Tongue (tissue), 2 donors: ENCODE results near the gene SMCO1. TPM values are rescaled to one million over a fixed set of nuclear protein-coding genes. Genes with fewer than 3 reads are reported as not detected.
"Not testable (repeated sequence)": the region's sequence is repeated elsewhere in the genome, so short reads cannot be mapped to it uniquely, and the experiment has no call there.

Experiments used
- DNase-seq: peaks from one replicate; pipeline ENCODE4 v3.0.0-alpha.2; 2015
- total RNA-seq: library from RNA; depleted of rRNA; stranded (reverse); fragments of >200 nt; gene quantifications from one replicate; pipeline ENCODE4 v1.2.3, GENCODE V29; 2014

SMCO1 gene
- total RNA-seq, 1 donor from 2014 or later: 19.6 TPM

DNA sequence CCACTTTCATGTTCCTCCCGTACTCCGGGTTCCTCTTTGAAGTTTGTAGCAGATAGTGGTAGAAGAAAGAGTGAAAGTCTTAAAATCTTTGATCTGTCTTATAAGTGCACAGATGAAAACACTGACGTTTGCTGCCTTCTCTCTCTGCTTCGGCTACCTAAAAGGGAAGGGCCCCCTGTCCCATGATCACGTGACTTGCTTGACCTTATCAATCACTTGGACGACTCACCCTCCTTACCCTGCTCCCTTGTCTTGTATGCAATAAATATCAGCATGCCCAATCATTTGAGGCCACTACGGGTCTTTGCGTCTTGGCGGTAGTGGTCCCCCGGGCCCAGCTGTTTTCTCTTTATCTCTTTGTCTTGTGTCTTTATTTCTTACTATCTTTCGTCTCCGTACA, 6.1 kb upstream of the SMCO1 start:
- DNase-seq: not testable (repeated sequence)

DNA sequence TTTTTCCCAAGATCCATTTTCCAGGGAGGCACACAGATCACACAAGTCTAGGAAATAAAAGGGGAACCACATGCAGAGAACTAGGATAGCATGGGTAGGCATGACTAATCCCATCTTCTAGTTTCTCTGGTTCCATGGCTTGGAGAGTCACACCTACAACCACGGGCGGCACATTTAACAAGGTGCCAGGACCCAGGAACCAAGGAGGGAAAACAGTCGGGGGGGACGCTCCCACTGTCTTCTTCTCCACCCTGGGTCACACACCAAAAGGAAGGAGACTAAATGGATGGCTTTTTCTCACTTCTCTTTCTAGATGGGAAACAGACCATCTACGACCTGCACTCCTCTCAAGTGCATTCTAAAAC, 4.6 kb upstream of the SMCO1 start:
- DNase-seq: no peak

DNA sequence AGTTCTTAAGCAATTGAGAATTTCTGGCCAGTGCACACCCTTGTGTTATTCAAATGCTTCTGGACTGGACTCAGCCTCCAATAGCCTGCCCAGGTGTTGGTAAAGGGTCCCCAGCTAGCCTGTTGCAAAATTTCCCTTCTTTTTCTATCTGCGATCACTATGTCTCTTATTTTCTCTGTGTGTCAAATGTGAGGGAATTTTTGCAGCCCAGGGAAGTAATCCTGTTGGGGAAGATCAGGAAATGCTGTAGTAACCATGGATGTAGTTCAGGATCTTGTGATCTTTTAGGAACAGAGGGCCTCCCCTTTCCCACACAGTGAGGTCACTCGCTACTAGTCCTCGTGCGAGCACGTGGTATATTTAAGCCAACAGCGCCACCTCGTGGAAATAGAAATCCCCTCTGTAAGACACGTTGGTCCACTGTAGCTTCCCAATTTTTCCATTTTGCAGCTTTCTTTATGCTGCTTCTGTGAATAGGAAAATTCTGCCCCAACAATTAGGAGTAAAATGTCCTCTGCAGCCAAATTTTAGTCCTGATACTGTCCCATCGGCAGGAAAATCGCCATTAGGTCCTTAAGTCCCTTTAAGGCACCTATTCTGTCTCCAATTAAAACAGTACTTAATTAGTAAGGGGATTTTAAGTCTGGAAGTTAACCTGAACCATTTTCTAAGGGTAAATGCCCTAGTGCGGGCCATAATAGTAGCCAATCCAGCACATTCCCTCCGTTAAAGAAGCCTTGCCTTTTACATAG, 4.0 kb upstream of the SMCO1 start:
- DNase-seq: no peak

DNA sequence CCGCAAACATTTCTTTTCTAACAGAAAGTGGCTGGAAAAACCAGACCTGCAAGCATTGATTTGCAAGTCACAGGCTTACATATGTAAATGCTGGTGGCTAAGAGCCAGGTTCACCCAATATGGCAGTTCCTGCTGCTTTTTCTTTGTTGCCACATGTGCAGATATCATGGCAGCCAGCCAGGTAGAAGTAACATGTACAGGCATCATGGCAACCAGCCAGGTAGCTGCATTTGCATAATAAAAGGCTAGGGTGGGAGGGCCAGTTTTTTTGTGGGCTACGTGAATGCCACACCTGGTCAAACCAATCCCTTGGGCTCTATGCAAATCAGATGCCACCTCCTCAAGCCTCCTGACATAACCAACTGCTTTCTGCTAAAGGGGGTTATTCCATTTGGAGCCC, 2.8 kb upstream of the SMCO1 start:
- DNase-seq: no peak

DNA sequence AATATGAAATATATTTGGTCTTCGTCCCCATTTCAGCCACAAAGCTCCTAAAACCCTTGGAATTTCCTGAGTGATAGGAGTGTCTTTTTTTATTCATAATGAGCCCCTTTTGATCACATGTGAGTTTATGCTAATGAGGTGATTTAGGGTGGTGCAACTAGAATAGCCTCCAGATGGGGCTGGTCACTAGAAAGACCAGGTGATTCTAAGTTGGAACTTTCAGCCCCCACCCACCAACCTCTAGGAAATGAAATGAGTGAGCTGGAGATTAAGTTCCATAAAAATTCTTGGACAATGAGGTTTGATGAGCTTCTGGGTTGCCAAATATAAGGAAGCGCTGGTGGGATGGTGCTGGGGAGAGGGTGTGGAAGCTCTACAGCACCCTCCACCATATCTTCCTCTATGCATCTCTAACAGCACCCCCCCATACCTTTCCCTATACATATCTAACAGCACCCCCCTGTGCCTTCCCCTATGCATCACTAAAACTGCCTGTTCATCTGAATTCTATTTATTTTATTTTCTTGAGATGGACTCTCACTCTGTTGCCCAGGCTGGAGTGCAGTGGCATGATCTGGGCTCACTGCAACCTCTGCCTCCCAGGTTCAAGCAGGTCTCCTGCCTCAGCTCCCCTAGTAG, 2.1 kb upstream of the SMCO1 start:
- no peak for DNase-seq

DNA sequence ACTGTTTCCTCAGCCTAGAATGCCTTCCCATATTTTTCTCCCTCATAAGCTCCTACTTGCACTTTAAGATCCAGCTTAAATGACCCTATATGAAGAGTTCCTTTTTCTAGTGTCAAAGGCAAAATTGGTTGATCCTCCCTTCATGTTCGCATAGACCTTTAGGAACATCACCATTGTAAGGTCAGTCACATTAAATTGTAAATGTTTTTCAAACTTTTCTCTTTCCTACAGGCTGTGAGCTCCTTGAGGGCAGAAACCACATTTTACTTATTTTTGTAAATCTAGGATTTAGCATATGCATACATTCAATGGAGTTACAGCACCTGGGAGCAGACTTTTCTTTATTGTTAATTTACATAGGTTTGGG, 813 bp downstream of the SMCO1 start:
- no peak for DNase-seq

DNA sequence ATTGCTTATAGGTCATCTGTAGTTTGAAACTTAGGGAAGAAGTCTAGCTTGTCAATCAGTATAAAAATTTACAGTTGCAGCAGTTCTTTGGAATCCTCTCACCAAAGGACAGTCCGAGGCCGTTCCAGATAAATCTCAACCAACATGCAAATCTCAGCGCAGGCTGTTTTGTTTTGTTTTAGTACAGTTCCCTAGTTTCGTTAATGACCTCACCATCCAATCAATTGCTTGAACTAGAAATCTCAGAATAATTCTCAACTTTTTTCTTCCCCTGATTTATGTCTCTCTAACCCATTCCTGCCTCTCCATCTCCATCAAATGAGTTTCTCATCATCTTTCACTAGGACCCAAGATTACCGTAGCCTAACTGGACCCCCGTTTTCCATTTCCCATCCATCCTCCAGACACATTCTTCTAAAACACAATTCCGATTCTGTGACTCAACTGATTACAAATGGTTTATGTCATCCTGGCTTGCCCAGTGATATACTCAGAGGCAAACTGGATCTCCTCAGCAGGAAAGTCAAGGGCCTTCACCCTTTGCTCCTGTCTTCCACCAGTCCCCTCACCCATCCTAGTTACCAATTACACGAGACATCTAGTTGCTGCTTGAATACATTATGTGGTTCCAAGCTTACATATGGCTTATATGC, 1.3 kb downstream of the SMCO1 start:
- DNase-seq: no peak

DNA sequence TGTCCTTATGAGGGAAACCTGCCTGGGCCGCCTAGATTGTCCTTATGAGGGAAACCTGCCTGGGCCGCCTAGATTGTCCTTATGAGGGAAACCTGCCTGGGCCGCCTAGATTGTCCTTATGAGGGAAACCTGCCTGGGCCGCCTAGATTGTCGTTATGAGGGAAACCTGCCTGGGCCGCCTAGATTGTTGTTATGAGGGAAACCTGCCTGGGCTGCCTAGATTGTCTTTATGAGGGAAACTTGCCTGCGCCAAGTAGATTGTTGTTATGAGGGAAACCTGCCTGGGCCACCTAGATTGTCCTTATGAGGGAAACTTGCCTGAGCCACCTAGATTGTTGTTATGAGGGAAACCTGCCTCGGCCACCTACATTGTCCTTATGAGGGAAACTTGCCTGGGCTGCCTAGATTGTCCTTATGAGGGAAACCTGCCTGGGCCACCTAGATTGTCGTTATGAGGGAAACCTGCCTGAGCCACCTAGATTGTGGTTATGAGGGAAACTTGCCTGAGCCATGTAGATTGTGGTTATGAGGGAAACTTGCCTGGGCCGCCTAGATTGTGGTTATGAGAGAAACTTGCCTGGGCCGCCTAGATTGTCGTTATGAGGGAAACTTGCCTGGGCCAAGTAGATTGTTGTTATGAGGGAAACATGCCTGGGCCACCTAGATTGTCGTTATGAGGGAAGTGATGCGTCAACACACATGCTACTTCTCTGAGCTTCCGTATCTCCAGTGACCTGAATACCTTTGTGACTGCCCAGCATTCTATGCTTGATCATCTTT, 3.3 kb downstream of the SMCO1 start:
- not testable (repeated sequence) for DNase-seq

DNA sequence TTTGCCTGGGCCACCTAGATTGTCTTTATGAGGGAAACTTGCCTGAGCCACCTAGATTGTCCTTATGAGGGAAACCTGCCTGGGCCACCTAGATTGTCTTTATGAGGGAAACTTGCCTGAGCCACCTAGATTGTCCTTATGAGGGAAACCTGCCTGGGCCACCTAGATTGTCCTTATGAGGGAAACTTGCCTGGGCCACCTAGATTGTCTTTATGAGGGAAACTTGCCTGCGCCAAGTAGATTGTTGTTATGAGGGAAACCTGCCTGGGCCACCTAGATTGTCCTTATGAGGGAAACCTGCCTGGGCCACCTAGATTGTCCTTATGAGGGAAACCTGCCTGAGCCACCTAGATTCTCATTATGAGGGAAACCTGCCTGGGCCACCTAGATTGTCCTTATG, 4.0 kb downstream of the SMCO1 start:
- DNase-seq: not testable (repeated sequence)

DNA sequence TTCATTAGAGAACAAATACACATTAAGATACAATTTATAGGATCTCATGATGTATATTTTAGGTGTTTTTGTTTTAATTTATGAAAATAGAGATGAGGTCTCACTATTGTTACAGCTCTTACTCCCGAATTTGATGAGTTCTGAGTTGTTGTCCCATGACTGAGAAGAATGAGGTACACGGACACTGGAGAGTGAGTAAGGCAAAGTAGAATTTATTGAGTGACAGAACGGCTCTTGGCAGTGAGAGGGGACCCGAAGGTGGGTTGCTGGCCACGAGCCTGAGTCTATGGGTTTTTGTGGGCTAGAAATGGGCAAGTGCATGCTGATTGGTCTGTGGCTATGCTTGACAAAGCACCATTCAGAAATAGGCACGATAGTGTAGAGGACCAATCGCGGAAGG, 8.5 kb downstream of the SMCO1 start:
- no peak for DNase-seq

DNA sequence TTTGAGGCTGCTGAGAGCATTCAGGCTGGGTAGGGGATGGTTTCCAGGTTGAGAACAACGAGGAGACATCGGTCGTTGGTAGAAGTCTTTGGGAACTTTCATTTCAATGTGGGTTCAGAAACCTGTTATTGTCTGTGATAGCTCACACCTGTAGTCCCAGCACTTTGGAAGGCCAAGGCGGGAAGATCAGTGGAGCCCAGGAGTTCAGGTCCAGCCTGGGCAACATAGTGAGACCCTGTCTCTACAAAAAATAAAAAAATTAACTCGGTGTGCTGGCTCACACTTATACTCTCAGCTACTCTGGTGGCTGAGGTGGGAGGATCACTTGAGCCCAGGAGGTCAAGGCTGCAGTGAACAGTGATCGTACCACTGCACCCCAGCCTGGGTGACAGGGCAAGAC, 10.6 kb downstream of the SMCO1 start:
- DNase-seq: no peak

DNA sequence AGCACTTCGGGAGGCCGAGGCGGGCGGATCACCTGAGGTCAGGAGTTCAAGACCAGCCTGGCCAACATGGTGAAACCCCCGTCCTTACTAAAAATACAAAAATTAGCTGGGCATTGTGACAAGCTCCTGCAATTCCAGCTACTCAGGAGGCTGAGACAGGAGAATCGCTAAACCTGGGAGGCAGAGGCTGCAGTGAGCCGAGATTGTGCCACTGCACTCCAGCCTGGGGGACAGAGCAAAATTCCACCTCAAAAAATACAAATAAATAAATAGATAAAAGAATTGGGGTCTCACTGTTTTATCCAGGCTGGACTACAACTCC, 11.1 kb downstream of the SMCO1 start:
- DNase-seq: not testable (repeated sequence)

DNA sequence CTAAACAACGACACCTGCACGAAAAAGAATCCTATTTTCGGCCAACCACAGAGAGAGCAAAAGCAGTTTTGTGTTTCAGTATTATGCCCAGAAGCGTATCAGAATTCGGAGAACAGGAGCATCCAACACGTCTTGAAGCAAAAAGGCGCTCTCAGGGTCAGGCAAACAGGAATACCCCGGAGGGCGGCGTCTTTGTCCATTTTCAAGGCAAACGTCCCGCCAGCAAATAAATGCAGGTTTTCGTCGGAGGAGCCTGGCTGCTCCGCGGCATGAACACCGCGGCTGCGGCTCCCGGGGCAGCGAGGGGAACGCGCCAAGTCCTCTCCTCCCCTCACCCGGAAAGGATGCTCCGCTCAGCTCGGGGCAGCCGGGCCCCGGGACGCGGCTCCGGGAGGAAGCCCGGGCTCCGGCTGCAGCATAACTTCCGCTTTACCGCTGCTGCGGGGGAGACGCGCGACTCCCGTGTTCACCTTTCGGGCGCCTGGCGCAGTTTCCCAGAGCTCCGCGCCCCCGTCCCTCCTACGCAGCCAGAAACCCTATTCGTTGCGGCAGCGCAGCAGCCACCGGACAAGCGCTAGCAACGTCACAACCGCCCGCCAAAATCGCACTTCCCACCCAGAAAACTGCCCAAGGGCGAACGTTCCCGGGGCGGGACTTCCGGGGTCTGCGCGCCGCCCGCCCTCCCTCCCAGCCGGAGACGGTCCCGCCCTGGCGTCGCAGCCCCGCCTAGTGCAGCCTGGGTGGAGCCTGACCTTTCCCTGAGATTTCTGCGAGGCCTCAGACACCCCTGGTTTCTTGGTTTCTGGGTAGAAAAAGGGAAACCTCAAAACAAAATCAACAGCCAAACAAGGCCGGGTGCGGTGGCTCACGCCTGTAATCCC, 11.7 kb downstream of the SMCO1 start, which contains the start of gene RNF168:
TSS of gene RNF168 (minus strand) at position 573 of the 881 bp plus-strand sequence. CDS start 595 bp downstream, outside the sequence.
- peak; percentile 98 for DNase-seq

DNA sequence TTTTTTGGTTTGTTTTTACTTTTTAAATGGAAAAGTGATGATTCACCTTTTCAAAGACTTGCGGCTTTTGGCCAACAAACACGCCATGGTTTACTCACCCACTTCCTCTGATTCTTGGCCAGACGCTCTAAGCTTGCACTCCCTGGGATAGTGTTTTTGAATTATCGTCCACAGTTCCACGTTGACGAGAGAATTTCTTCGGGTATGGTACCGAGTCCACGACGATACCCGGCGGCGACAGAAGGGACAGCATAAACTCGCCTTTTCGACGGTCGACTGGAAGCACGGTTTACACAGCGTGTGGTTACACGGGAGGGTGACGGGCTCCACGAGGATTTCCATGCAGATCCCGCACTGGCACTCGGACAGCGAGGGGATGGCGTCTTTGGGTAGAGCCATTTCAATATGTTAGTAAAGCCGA, 12.4 kb downstream of the SMCO1 start:
- DNase-seq: peak; percentile 61

DNA sequence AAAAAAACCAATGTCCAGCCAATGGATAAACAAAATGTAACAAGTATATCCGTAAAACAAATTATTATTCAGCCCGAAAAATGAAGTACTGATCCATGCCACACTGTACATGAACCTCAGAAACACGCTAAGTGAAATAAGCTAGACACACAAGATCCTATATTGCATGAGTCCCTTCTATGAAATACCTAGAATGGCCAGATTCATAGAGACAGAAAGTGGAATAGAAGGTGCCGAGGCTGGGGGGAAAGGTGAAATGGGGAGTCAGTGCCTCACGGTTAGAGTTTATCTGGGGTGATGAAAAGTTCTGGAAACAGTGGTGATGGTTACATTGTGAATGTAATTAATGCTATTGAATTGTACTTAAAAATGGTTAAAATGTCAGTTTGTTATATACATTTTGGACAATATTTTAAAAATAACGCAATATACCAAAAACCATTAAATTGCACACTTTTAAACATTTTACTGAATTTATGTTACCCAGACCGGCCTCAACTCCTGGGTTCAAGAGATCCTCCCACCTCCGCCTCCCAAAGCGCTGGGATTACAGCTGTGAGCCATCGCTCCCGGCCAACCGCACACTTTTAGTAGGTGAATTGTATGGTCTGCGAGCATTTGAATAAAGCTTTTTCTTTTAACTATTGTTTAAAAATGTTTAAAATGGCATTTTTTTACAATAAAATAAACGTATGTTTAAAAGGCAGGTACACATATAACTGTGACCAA, 13.7 kb downstream of the SMCO1 start:
- no peak for DNase-seq

DNA sequence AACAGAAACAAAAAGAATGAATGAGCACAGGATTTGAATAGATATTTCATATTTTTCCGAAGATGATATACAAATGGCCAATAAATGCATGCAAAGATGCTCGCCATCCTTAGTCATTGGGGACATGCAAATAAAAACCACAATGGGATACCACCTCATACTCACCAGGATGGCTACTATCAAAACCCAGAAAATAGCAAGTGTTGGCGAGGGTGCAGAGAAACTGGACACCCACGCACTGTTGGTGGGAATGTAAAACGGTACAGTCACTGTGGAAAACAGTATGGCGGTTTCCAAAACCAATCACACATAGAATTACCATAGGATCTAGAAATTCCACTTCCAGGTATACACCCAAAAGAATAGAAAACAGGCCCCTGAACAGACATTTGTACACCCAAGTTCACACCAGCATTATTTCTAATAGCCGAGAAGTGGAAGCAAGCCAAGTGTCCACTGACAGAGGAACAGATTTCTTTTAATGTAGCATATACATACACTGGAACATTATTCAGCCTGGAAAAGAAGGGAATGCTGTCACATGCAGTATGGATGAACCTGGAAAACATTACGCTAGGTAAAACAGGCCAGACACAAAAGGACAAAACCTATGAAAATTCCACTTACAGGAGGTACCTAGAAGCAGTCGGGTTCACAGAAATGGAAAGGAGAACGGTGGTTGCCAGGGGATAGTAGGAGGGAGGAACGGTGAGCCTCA, 15.2 kb downstream of the SMCO1 start:
- DNase-seq: no peak

DNA sequence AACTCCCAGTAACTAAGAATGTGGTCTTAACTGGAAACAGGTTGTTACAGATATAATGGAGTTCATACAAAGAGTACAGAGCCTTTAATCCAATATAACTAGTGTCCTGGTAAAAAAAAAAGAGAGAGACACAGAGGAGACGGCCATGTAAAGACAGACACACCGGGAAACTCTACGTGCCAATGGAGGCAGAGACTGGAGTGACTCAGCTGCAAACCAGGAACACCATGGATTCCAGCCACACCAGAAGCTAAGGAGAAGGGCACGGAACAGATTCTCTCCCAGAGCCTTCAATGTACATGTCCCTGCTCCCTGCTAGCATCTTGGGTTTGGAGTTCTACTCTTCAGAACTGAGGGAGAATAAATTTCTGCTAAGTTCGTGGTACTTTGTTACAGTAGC, 16.1 kb downstream of the SMCO1 start:
- no peak for DNase-seq

DNA sequence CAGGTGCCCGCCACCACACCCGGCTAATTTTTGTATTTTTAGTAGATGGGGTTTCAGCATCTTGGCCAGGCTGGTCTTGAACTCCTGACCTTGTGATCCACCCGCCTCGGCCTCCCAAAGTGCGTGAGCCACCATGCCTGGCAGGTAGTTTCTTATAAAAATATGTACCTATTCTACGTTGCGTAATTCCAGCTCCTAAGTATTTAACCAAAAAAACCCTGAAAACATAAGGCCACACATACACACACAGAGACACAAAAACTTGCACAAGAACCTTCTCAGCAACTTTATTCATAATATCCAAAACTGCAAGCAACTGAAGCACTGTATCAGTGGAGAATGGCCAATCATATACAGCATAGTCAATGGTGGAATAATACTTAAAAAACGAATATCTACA, 16.8 kb downstream of the SMCO1 start:
- no peak for DNase-seq

DNA sequence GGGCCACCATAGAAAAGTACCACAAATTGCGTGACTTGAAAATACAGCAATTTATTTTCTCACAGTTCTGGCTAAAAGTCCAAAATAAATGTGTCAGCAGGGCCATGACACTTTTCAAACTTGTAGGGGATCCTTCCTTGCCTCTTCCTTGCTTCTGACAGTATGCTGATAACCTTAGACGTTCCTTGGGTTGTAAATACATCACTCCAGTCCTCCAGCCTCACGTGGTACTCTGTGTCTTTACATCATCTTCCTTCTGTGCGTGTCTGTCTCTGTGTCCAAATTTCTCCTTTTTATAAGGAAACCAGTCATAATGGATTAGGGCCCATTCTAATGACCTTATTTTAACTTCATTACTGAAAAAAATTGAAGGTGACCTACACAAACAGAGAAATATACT, 19.0 kb downstream of the SMCO1 start:
- DNase-seq: no peak

DNA sequence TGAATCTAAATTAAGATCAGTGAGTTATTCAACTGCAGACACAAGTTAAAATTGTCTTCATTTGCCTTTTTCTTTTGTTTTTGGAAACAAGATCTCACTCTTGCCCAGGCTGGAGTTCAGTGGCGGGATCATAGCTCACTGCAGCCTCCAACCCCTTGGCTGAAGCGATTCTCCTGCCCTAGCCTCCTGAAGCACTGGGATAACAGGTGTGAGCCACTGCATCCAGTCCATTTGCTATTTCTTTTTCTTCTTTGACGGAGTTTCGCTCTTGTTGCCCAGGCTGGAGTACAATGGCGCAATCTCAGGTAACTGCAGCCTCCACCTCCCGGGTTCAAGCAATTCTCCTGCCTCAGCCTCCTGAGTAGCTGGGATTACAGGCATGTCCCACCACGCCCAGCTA, 21.9 kb downstream of the SMCO1 start:
- DNase-seq: no peak

DNA sequence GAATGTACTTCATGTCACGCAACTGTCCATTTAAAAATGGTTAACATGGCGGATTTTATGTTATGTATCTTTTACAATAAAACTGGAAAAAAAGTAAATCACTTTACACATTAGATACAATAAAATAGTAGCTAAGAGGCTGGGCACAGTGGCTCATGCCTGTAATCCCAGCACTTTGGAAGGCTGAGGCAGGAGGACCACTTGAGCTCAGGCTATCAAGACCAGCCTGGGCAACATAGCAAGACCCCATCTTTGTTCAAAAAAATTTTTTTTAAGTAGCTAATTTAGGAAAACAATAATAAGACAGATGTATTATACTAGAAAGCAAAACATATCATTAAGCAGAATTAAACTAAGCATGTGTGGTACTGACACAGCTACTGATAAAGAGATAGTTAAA, 23.1 kb downstream of the SMCO1 start:
- no peak for DNase-seq
